DMS79 treated with DMSO at 0.1 percent for 48 hours (cell line): ENCODE results near the gene PRTN3.
A peak's percentile ranks its signal among the peaks of the same experiment; 100 is the strongest.

Source experiments
- DNase-seq: peaks from one replicate; lab custom pipeline; 2025; lab: John Stamatoyannopoulos, UW

The PRTN3 gene

GRCh38 chr19:840519-841206 lies at the start of gene PRTN3:
Gene PRTN3 (plus strand): TSS chr19:840999. CDS start chr19:841009, 10 bp downstream.
- no peak for DNase-seq

GRCh38 chr19:791007-791566 lies 49.7 kb upstream of the PRTN3 start:
- no peak for DNase-seq

- no peak for DNase-seq
These were observed 49.1 kb upstream of the PRTN3 start for GRCh38 chr19:791567-792305.

- no peak for DNase-seq
These were observed 48.4 kb upstream of the PRTN3 start for GRCh38 chr19:792306-792885.

GRCh38 chr19:793806-794205 lies 47.0 kb upstream of the PRTN3 start:
- DNase-seq, result no peak

- DNase-seq, result no peak
These were observed 45.7 kb upstream of the PRTN3 start for GRCh38 chr19:795073-795611.

- no peak for DNase-seq
These were observed 44.9 kb upstream of the PRTN3 start for GRCh38 chr19:795691-796581.

GRCh38 chr19:796692-797527 lies 43.9 kb upstream of the PRTN3 start, which contains the start of gene PTBP1:
Gene PTBP1 (plus strand): TSS chr19:797452. CDS start chr19:797498, 46 bp downstream.
- DNase-seq, result peak; percentile 100

- DNase-seq, result peak; percentile 72
These were observed 43.0 kb upstream of the PRTN3 start for GRCh38 chr19:797528-798414.

GRCh38 chr19:798415-799075 lies 42.3 kb upstream of the PRTN3 start:
- no peak for DNase-seq

- peak; percentile 45 for DNase-seq
These were observed 41.5 kb upstream of the PRTN3 start for GRCh38 chr19:799076-799881.

GRCh38 chr19:800360-801029 lies 40.3 kb upstream of the PRTN3 start:
- DNase-seq, result peak; percentile 24

GRCh38 chr19:801030-801860 lies 39.6 kb upstream of the PRTN3 start:
- peak; percentile 80 for DNase-seq

- DNase-seq, result no peak
These were observed 38.8 kb upstream of the PRTN3 start for GRCh38 chr19:801861-802497.

- DNase-seq, result no peak
These were observed 38.2 kb upstream of the PRTN3 start for GRCh38 chr19:802498-803098.

GRCh38 chr19:803099-803561 lies 37.7 kb upstream of the PRTN3 start:
- no peak for DNase-seq
